ENCODE data around the gene CRK. TPM values are rescaled to one million over a fixed set of nuclear protein-coding genes. Genes with fewer than 3 reads are reported as not detected.

CRK gene
- total and polyA plus RNA-seq, 2 of the 4 experiments (the other 2 are of a cell fraction) = 57.6 to 100 TPM

DNA sequence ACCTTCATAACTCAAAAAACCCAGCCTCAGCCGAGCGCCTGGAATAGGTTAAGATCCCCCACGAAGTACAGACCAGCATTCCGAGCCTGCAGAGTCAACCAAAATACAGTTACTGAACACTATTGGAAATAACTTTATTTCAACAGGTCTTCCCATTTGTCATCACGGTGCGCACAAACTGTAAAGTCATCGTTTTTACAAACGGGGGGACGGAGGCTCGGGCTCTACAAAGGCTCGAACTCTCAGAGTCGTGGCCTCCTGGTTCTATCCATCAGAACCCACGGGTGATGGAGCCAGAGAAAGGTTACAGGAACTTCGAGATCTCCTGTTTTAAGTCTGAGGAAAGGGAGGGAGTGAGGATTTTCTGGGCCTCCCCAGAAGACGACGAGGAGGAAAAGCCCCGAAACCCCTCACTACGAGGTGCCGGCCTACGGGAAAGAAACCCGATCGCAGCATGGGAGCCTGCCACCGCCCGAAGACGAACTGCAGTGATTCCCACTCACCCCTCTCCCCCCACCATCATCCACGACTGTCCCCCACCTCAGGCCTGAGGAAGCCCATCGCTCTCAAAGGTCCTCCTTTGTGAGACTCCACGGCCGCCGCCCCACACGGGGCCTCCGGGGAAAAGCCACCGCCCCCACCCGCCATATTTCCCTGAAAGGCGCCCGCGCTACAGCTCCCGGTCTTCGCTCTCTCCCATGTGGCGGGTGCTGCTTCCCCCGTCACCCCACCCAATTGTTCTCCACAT, 56.9 kb downstream of the CRK start (continued):
- TF ChIP-seq MAZ (IDR thresholded peaks at IDR 0.05; ENCODE audit: borderline replicate concordance, low read depth, low read length) = peak; percentile 35; the same call in 1 of the 2 replicates
- no peak for TF ChIP-seq BHLHE40 (IDR thresholded peaks at IDR 0.05; ENCODE audit: low read depth, low read length)
- no peak for TF ChIP-seq RFX5 (IDR thresholded peaks at IDR 0.05; ENCODE audit: low read depth, low read length)

DNA sequence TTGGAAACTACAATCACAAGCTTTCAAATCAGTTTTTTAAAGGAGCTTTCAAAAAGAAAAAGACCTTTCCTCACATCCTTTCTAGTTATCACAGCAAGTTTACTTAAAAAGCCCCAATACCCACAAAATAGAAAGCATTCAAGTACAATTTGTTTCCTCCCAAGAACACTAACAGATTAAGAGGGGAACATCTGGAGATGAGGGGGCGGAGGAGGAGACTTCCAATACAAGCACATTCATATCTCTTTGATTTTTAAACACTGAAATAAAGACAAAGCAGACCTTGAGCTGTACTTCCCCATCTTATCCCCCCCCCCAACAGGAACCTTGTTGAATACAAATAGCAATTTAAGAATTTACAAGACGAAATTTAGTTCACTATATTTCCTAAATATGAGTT, 58.0 kb downstream of the CRK start:
- TF ChIP-seq RCOR1 (IDR thresholded peaks at IDR 0.05; ENCODE audit: insufficient replicate concordance, low read length) (no peak), BHLHE40 (IDR thresholded peaks at IDR 0.05; ENCODE audit: low read depth, low read length) (no peak), FOS (IDR thresholded peaks at IDR 0.05; ENCODE audit: low read depth, low read length) (no peak), MXI1 (IDR thresholded peaks at IDR 0.05; ENCODE audit: borderline replicate concordance, low read depth, low read length) (no peak), POLR2A (IDR thresholded peaks at IDR 0.05; ENCODE audit: low read depth, low read length) (no peak), MAFK (IDR thresholded peaks at IDR 0.05; ENCODE audit: low read depth, low read length) (no peak), MAZ (IDR thresholded peaks at IDR 0.05; ENCODE audit: borderline replicate concordance, low read depth, low read length) (no peak), SMC3 (IDR thresholded peaks at IDR 0.05; ENCODE audit: low read depth, low read length) (no peak), CEBPB (IDR thresholded peaks at IDR 0.05; ENCODE audit: low read depth, low read length) (no peak), RAD21 (IDR thresholded peaks at IDR 0.05; ENCODE audit: low read length) (no peak)
- TF ChIP-seq, protein P1, sequence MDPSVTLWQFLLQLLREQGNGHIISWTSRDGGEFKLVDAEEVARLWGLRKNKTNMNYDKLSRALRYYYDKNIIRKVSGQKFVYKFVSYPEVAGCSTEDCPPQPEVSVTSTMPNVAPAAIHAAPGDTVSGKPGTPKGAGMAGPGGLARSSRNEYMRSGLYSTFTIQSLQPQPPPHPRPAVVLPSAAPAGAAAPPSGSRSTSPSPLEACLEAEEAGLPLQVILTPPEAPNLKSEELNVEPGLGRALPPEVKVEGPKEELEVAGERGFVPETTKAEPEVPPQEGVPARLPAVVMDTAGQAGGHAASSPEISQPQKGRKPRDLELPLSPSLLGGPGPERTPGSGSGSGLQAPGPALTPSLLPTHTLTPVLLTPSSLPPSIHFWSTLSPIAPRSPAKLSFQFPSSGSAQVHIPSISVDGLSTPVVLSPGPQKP (IDR thresholded peaks at IDR 0.05; ENCODE audit: borderline replicate concordance, low read depth, low read length) = no peak
- intact Hi-C loops (cut with micrococcal nuclease) = loop anchor here (2.0 to 5.0 kb wide), 3 partner anchors 33 to 59 kb away; partner anchors contain the start of gene CRK

More for the DNA sequence above, 58.0 kb downstream of the CRK start:
- peak overlapping the region; percentile 98 for H2BK5ac ChIP-seq (ENCODE audit: low read depth, low read length, poor library complexity, severe bottlenecking)
- H3K14ac ChIP-seq (replicated peaks; ENCODE audit: low read depth, low read length) = 0 out of 2 replicates have a peak overlapping the region, but pooled peaks have one; percentile 100
- peak overlapping the region; percentile 79 for H3K4me3 ChIP-seq (ENCODE audit: insufficient read depth, low read depth, low read length)
- no peak overlapping the region for H3K27ac ChIP-seq (ENCODE audit: insufficient read depth, low read length)
- H2BK120ac ChIP-seq (ENCODE audit: low read depth, low read length) = no peak overlapping the region
- no peaks in the 10 kb centered on the region; the same call in none of the 2 replicates for H3K4me1 ChIP-seq (ENCODE audit: control insufficient read depth, insufficient read depth, low read length)
- no peaks in the 10 kb centered on the region for H3K9me3 ChIP-seq (ENCODE audit: control insufficient read depth, insufficient read depth, low read length)
- no peak overlapping the region; the same call in 1 of the 2 replicates for H3K23ac ChIP-seq (ENCODE audit: low read depth, low read length)
- no peak overlapping the region for H2AK9ac ChIP-seq (replicated peaks; ENCODE audit: low read depth, low read length, poor library complexity)
- no peak overlapping the region for H3K56ac ChIP-seq (ENCODE audit: extremely low read depth, insufficient read depth, low read length)
- H3K4me2 ChIP-seq (ENCODE audit: low read depth, low read length) = peak overlapping the region; percentile 100
- peaks cover 70% of the 10 kb centered on the region for H4K20me1 ChIP-seq (ENCODE audit: insufficient read depth, low read length)
- H4K91ac ChIP-seq (ENCODE audit: insufficient read depth, low read depth, low read length) = no peak overlapping the region
- DNase-seq (peak; percentile 54), ATAC-seq (ENCODE audit: low read depth) (no peak)
- no peak overlapping the region for H2BK20ac ChIP-seq (ENCODE audit: low read depth, low read length)
- no peak overlapping the region for H2AK5ac ChIP-seq (ENCODE audit: low read depth, low read length)
- H3K27me3 ChIP-seq (ENCODE audit: control insufficient read depth, insufficient read depth, low read length) = no peaks in the 10 kb centered on the region
- no peak overlapping the region for H3K18ac ChIP-seq (ENCODE audit: low read depth, low read length)
- in situ Hi-C loops (cut with MboI; ENCODE audit: low sequenced_read_pairs) (no loop called here), dilution Hi-C loops (cut with HindIII; ENCODE audit: low sequenced_read_pairs, unreplicated experiment) (no loop called here)
- ChIA-PET POLR2A (ENCODE audit: unreplicated experiment) (no interaction called here), CTCF (no interaction called here)
- H4K5ac ChIP-seq (ENCODE audit: low read depth, low read length) = no peak overlapping the region
- H3K36me3 ChIP-seq (ENCODE audit: control insufficient read depth, insufficient read depth, low read length) = peaks cover 4% of the 10 kb centered on the region
- no peak overlapping the region for H3K4ac ChIP-seq (ENCODE audit: low read depth, low read length)
- H2AFZ ChIP-seq (replicated peaks; ENCODE audit: low read length, poor library complexity) = no peak overlapping the region
- peak overlapping the region; percentile 95; the same call in 1 of the 2 replicates for H3K9ac ChIP-seq (ENCODE audit: low read depth, low read length)
- no peak overlapping the region for H4K8ac ChIP-seq (ENCODE audit: low read depth in 2 of 2, low read length in 2 of 2)
- H3K9me1 ChIP-seq (ENCODE audit: insufficient read depth, low read length) = no peaks in the 10 kb centered on the region
- peaks cover 0 to 21% of the 10 kb centered on the region in 2 experiments; a peak in 1 of 4 replicates for H3K79me1 ChIP-seq (ENCODE audit: low read depth in 1 of 2, low read length in 2 of 2)
- no peak overlapping the region for H2BK15ac ChIP-seq (ENCODE audit: low read depth, low read length)
- BruUV-seq (replicated peaks) = no TSS peak
- no CpG with 5 or more reads among the region's 2 CpGs for WGBS, 2 experiments (ENCODE audit: extremely low coverage in 2 of 2, insufficient read length in 1 of 2)
